BJ (cell line): Measurements from ENCODE around the gene STS. TPM values are rescaled to one million over a fixed set of nuclear protein-coding genes. Genes with fewer than 3 reads are reported as not detected.
A peak's percentile ranks its signal among the peaks of the same experiment; 100 is the strongest.
"Not testable (repeated sequence)": the region's sequence is repeated elsewhere in the genome, so short reads cannot be mapped to it uniquely, and the experiment has no call there.

Experiments used
- CTCF ChIA-PET: fragments of 350-600 bp; formaldehyde crosslinking; extraction: SDS; loops from one replicate; lab custom pipeline; 2021; ENCODE audit warnings: antibody characterized with exemption, inconsistent platforms; lab: Yijun Ruan, JAX
- POLR2A ChIA-PET: fragments of 300-600 bp; sonication (Branson Sonifier 250); formaldehyde crosslinking; extraction: SDS; loops from one replicate; lab custom pipeline; 2021; ENCODE audit warnings: antibody characterized with exemption; lab: Charles Lee
- DNase-seq: peaks from one replicate; pipeline ENCODE4 v3.0.0-alpha.2; 2011; ENCODE audit warnings: low read depth
- H3K27me3 ChIP-seq: 2 replicates; pipeline ENCODE4 v1.6.0; 2011; ENCODE audit warnings: low read length; ENCODE audit not compliant: control insufficient read depth, insufficient read depth
- H3K36me3 ChIP-seq: 2 replicates; pipeline ENCODE4 v1.5.1; 2011; ENCODE audit warnings: low read length; ENCODE audit not compliant: control insufficient read depth, insufficient read depth
- H3K4me3 ChIP-seq: 2 replicates; pipeline ENCODE4 v1.5.1; 2011; ENCODE audit warnings: low read depth, mild to moderate bottlenecking, control low read depth, low read length
- CTCF ChIP-seq: IDR thresholded peaks from 2 replicates; pipeline ENCODE4 v1.5.1; 2011; ENCODE audit warnings: low read depth, mild to moderate bottlenecking, control low read depth, inconsistent platforms, low read length, moderate library complexity; ENCODE audit not compliant: insufficient read depth
- polyA plus RNA-seq: library from polyadenylated mRNA; depleted of rRNA; stranded (reverse); fragments of >200 nt; gene quantifications from 2 replicates; pipeline ENCODE4 v1.2.3, GENCODE V29; 2011

The STS gene
- polyA plus RNA-seq, 1 experiment, result 11.8 TPM

- ChIA-PET CTCF (no interaction called here), POLR2A (no interaction called here)
- TF ChIP-seq CTCF, result no peak
- Histone ChIP-seq H3K4me3 (no peak overlapping the region), H3K36me3 (no peaks in the 10 kb centered on the region), H3K27me3 (no peaks in the 10 kb centered on the region)
- no peak for DNase-seq
These were observed 16.7 kb downstream of the STS start for GRCh38 chrX:7164174-7164573.

GRCh38 chrX:7168371-7168770, 20.9 kb downstream of the STS start:
- ChIA-PET CTCF (no interaction called here), POLR2A (no interaction called here)
- H3K36me3 ChIP-seq, result no peaks in the 10 kb centered on the region
- DNase-seq, result no peak
- no peak overlapping the region for H3K4me3 ChIP-seq
- TF ChIP-seq CTCF, result no peak
- H3K27me3 ChIP-seq, result no peaks in the 10 kb centered on the region

- H3K4me3 ChIP-seq, result no peak overlapping the region
- CTCF ChIA-PET, result no interaction called here
- POLR2A ChIA-PET, result no interaction called here
- no peaks in the 10 kb centered on the region for H3K36me3 ChIP-seq
- no peaks in the 10 kb centered on the region for H3K27me3 ChIP-seq
- no peak for DNase-seq
- TF ChIP-seq CTCF, result no peak
These were observed 22.1 kb downstream of the STS start for GRCh38 chrX:7169627-7170026.

GRCh38 chrX:7170898-7171297, 23.4 kb downstream of the STS start:
- CTCF ChIA-PET, result no interaction called here
- no peaks in the 10 kb centered on the region for H3K27me3 ChIP-seq
- TF ChIP-seq CTCF, result 0 out of 2 replicates have a peak, but pooled peaks have one; percentile 7
- no peaks in the 10 kb centered on the region for H3K36me3 ChIP-seq
- POLR2A ChIA-PET, result no interaction called here
- no peak for DNase-seq
- no peak overlapping the region for H3K4me3 ChIP-seq

GRCh38 chrX:7178859-7179258, 31.3 kb downstream of the STS start:
- H3K36me3 ChIP-seq, POLR2A ChIA-PET, DNase-seq, H3K27me3 ChIP-seq, H3K4me3 ChIP-seq, CTCF ChIA-PET: not testable (repeated sequence)

- Histone ChIP-seq H3K4me3 (no peak overlapping the region), H3K27me3 (no peaks in the 10 kb centered on the region), H3K36me3 (no peaks in the 10 kb centered on the region)
- DNase-seq, result no peak
- CTCF ChIA-PET, result no interaction called here
- POLR2A ChIA-PET, result no interaction called here
- TF ChIP-seq CTCF, result no peak
These were observed 31.9 kb downstream of the STS start for GRCh38 chrX:7179446-7179845.
